GM19240 (cell line): ENCODE results near the gene PLEKHN1.

Experiments
- DNase-seq: peaks from one replicate; pipeline ENCODE4 v3.0.0; 2011; ENCODE audit warnings: low spot score; ENCODE audit not compliant: insufficient read length

The PLEKHN1 gene

GRCh38 chr1:930633-931138 lies 35.6 kb upstream of the PLEKHN1 start:
- no peak for DNase-seq

DNA sequence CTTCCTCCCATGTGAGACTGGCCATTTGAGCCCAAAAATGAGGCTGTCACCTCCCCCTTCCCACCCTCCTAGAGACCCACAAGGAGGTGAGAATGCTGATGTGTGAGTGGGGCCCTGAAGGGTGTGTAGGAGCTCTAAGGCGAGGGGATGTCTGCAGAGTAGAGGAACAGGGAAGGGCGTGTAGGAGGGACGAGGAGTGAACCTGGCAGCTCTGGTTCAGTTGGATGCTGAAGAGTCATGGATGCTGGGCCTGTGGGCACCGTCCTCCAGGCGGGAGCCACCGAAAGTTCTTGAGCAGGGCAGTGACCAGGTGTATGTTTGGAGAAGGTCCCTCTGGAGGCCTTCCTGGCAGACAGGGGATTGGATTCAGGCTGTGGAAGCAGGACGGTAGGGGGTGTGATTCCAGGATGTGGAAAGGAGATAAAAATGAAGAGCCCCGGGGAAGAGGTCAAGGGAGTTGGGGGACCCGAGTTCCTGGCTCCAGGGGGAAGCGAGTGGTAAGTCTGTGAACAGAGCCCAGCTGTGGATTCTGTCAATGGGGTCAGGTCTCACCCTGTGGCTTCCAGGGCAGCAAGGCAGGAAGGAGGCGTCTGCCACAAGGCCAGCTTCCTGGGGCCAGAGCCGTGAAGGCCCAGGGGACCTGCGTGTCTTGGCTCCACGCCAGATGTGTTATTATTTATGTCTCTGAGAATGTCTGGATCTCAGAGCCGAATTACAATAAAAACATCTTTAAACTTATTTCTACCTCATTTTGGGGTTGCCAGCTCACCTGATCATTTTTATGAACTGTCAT lies 34.7 kb upstream of the PLEKHN1 start:
- no peak for DNase-seq

GRCh38 chr1:932173-932510 lies 34.1 kb upstream of the PLEKHN1 start:
- DNase-seq, result no peak

DNA sequence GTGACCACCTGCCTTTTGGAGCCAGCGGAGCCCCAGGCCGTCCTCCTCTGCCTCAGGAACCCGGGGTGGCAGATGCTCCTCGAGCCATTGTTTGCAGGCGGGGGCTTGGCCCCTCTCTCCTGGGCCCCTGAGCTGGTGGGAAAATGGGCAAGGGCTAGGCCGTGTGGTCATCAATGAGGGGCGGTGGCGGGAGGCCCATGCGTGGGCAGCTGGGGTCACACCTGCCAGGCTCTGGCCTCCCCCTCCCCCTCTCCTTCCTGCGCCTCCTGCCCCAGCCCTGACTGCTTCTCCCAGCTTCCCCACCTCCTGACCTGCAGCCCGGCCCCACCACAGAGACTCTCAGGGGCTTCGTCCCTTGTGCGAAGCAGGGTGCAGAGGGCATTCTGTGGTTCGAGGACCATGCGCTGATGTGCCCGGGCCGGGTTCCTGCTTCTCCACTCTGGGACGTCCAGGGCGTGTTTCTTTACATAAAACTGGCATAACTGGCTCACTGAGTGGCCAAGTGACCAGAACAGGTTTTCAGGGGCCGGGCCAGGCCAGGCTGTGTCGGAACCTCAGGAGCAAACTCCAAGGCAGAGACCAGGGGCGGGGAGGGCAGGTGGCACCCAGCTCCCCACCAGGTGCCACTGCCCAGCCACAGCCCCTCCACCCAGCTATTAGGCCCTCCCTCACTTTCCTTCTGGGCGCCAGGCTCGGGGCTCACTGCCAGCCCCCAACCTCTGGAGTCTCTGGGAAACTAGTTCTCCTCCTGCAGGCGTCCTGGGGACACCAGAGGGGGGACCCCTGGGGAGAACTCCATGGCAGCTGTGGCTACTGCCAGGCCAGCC lies 33.3 kb upstream of the PLEKHN1 start:
- no peak for DNase-seq

GRCh38 chr1:933603-933940 lies 32.7 kb upstream of the PLEKHN1 start:
- no peak for DNase-seq

- no peak for DNase-seq
These were observed 31.1 kb upstream of the PLEKHN1 start for GRCh38 chr1:934991-935750.

GRCh38 chr1:935751-936231 lies 30.5 kb upstream of the PLEKHN1 start:
- no peak for DNase-seq

DNA sequence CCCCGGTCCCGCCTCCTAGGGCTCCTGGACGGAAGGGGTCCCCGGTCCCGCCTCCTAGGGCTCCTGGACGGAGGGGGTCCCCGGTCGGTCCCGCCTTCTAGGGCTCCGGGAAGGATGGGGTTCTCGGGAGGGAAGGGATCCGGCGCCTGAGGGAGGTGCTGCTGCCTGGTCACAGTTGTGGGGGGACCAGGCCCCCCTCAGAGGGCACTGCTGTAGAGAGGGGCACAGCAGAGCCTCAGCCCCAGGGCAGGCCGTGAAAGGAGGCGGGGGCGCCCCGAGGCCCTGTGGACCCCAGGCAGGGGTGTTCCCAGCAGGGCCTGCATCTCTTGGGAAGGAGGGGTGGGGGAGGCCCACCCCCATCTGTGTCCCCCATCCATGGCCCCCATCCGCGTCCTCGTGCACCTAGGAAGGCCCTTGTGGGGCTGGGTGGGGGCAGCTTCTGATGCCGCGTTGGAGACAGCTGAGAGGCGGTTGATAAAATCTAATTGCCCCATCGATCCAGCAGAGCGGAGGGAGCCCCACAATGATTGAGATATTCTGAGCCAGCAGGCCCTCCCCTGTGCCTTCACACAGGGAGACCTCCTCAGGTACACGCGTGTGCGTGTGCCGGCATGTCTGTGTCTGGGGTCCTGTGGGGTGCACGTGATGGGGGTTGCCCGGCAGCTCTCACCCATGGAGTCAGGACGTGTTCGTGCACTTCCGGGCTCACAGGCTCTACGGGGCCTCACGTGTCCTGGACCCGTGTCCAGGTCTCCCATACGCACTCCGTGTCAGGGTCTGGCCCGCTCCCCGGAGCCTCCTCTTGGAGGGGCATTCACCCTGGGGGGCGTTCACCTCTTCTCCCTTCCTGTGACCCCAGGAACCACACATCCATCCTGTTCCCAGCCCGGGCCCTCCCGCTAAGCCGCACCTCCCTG lies 29.7 kb upstream of the PLEKHN1 start:
- DNase-seq, result no peak

- DNase-seq, result no peak
These were observed 28.8 kb upstream of the PLEKHN1 start for GRCh38 chr1:937521-937920.

DNA sequence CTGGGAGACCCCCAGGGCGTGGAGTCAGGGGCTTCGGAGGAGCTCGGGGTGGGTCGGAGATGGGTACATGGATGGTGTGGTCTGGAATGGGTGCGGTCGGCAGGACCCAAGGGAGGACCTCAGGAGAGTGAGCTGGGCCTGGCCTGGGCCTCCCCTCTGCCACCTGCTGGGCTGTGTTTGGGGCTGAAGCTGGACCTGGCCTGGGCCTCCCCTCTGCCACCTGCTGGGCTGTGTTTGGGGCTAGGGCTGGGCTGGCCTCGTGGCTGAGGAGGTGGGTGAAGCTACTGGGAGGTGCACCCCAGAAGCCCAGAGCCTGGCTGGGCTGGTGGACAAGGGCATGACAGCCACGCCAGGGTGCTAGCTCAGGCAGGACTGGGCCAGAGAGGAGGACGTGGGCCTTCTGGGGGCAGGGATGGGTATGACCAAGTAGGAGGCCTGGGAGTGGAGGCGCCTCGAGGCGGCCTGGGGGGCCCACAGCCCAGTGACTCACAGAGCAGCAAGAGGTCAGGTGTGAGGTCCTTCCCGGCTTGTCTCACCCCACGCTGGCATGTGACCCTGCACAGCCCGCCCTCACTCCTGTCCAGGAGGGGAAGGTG lies 28.1 kb upstream of the PLEKHN1 start:
- no peak for DNase-seq

- no peak for DNase-seq
These were observed 27.4 kb upstream of the PLEKHN1 start for GRCh38 chr1:938711-939489.

- no peak for DNase-seq
These were observed 26.7 kb upstream of the PLEKHN1 start for GRCh38 chr1:939511-940106.

DNA sequence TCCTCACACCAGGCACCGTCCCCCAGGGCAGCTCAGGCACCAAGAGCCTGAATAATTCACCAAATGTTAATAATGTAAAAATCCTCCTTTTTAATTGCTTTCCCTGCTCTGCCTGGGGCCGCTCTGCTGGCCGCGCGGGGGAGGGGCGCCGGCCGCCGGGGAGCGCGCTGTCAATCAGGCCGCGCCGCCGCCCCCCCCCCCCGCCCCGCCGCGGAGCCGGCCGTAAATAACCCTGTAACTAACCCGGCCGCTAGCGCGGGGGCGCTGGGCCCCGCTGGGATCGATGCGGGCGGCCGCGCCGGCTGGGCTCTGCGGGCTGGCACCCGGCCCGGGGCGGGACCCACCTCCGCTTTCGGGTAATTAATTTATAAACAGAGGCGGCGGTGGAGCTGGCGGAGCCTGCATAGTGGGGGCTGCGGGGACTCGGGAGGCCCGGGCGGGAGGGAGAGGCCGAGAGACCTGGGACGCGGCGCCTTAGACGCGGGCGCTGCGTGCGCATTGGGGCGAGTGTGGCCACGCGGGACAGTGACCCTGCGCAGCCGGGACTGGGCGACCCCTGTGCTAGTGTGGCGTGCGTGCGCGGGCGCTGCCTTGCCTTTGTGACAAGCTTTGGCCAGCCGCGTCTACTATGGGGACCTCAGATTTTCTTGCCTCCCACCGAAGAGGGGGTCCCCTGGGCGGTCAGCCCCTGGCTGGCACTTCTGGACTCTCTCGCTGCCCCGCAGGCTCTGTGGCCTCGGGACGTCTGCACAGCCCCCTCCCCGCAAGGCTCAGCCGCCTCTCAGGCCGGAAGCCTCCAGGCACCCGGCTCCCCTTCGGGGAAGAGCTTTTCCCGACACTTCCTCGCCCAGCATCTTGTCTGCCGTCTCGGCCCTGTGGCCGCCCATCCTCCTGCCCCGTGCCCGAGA lies 25.9 kb upstream of the PLEKHN1 start:
- DNase-seq, result no peak

DNA sequence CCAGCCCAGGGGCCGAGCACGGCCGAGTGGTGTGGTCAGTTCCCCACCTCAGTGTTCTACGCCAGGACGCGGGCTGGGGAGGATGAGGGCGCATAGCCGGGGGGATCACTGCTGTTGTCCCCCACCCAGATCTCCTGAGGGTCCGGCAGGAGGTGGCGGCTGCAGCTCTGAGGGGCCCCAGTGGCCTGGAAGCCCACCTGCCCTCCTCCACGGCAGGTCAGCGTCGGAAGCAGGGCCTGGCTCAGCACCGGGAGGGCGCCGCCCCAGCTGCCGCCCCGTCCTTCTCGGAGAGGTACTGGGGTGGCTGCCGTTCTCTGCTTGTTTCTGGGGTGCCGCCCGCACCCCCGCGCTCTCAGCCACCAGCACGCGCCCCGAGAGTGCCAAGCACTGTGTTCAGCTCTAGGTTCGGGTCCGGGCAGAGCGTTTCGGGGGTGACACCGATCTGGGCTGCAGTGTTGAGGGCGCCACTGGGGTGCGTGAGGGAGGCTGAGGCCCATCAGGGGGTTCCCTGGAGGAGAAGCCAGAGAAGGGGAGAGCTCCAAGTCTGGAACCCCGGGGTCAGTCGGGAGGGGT lies 25.2 kb upstream of the PLEKHN1 start:
- DNase-seq, result no peak

DNA sequence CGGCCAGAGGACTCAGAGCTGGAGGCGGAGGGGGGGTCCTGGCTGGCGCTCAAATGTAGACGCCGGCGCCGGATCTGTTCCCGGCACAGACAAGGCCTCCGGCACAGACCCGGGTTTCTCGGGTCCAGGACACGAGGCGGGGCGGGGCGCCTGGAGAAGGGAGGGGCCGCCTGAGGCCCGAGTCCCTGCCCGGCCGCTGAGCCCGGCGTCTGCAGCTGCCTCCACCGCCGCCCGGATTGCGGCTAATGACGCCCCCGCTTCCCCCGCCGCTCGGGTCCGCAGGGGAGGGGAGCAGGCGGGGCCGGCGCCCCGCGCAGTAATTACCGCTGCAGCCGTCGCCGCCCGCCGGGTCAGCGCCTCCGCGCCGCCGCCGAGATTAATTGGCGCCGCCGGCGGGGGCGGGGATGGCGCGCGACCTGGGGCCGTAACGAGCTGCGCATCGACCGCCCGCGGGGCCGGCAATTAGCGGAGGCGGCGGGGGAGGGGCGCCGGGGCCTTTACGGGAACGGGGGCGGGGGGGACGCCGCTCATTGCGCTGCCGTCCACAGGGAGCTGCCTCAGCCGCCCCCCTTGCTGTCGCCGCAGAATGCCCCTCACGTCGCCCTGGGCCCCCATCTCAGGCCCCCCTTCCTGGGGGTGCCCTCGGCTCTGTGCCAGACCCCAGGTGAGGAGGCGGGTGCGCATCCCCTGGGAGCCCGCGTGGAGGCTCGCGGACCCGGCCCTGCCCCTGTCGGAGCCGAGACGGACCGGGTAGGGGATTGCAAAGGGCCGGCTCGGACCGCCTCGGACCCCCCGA lies 24.5 kb upstream of the PLEKHN1 start:
- peak; percentile 67 for DNase-seq

GRCh38 chr1:942411-942821 lies 23.9 kb upstream of the PLEKHN1 start:
- no peak for DNase-seq
